ENCODE data around the gene RNU6-7.

Gene RNU6-7

GRCh38 chr14:32193532-32193931 lies 8.3 kb upstream of the RNU6-7 start:
- Histone ChIP-seq H2AFZ (ENCODE audit: low read length) (no peak overlapping the region), H3K9me3 (replicated peaks; ENCODE audit: insufficient read depth, low read length) (no peaks in the 10 kb centered on the region), H3K9me2 (replicated peaks; ENCODE audit: insufficient read depth, low read length) (no peaks in the 10 kb centered on the region), H3F3A (ENCODE audit: insufficient read depth, low read length) (0 out of 2 replicates have a peak, but pooled peaks cover 4% of the 10 kb centered on the region), H3K79me2 (ENCODE audit: low read length) (no peaks in the 10 kb centered on the region), H3K27ac (ENCODE audit: low read length) (no peak overlapping the region), H3K4me1 (ENCODE audit: low read length) (peaks cover 13% of the 10 kb centered on the region; the same call in 1 of the 2 replicates), H3K36me3 (replicated peaks; ENCODE audit: insufficient read depth, low read length) (no peaks in the 10 kb centered on the region), H3K4me3 (ENCODE audit: low read length) (no peak overlapping the region), H3K27me3 (replicated peaks; ENCODE audit: insufficient read depth, low read length) (no peaks in the 10 kb centered on the region), H3K4me2 (ENCODE audit: low read depth, low read length) (no peak overlapping the region), H3K9ac (ENCODE audit: low read length) (no peak overlapping the region), H4K20me1 (ENCODE audit: insufficient read depth, low read length) (no peaks in the 10 kb centered on the region)
- no peak for DNase-seq
- TF ChIP-seq EZH2phosphoT487 (IDR thresholded peaks at IDR 0.05; ENCODE audit: low read length) (no peak), EZH2 (optimal IDR thresholded peaks at IDR 0.05; ENCODE audit: low read depth, low read length) (no peak)
- TF ChIP-seq, protein P1, sequence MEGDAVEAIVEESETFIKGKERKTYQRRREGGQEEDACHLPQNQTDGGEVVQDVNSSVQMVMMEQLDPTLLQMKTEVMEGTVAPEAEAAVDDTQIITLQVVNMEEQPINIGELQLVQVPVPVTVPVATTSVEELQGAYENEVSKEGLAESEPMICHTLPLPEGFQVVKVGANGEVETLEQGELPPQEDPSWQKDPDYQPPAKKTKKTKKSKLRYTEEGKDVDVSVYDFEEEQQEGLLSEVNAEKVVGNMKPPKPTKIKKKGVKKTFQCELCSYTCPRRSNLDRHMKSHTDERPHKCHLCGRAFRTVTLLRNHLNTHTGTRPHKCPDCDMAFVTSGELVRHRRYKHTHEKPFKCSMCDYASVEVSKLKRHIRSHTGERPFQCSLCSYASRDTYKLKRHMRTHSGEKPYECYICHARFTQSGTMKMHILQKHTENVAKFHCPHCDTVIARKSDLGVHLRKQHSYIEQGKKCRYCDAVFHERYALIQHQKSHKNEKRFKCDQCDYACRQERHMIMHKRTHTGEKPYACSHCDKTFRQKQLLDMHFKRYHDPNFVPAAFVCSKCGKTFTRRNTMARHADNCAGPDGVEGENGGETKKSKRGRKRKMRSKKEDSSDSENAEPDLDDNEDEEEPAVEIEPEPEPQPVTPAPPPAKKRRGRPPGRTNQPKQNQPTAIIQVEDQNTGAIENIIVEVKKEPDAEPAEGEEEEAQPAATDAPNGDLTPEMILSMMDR (IDR thresholded peaks at IDR 0.05; ENCODE audit: low read length), result no peak

GRCh38 chr14:32195636-32196035 lies 6.2 kb upstream of the RNU6-7 start:
- no peak for DNase-seq
- Histone ChIP-seq H3K27ac (ENCODE audit: low read length) (no peak overlapping the region), H3K4me3 (ENCODE audit: low read length) (no peak overlapping the region), H2AFZ (ENCODE audit: low read length) (no peak overlapping the region), H3K9me2 (replicated peaks; ENCODE audit: insufficient read depth, low read length) (no peaks in the 10 kb centered on the region), H4K20me1 (ENCODE audit: insufficient read depth, low read length) (no peaks in the 10 kb centered on the region), H3K4me2 (ENCODE audit: low read depth, low read length) (no peak overlapping the region), H3K4me1 (ENCODE audit: low read length) (peaks cover 23% of the 10 kb centered on the region; the same call in 1 of the 2 replicates), H3K9me3 (replicated peaks; ENCODE audit: insufficient read depth, low read length) (no peaks in the 10 kb centered on the region), H3F3A (ENCODE audit: insufficient read depth, low read length) (peaks cover 14% of the 10 kb centered on the region; the same call in 1 of the 2 replicates), H3K27me3 (replicated peaks; ENCODE audit: insufficient read depth, low read length) (no peaks in the 10 kb centered on the region), H3K79me2 (ENCODE audit: low read length) (no peaks in the 10 kb centered on the region), H3K36me3 (replicated peaks; ENCODE audit: insufficient read depth, low read length) (no peaks in the 10 kb centered on the region), H3K9ac (ENCODE audit: low read length) (no peak overlapping the region)
- no peak for TF ChIP-seq EZH2phosphoT487 (IDR thresholded peaks at IDR 0.05; ENCODE audit: low read length)
- TF ChIP-seq, protein P1 (IDR thresholded peaks at IDR 0.05; ENCODE audit: low read length), result no peak
- no peak for TF ChIP-seq EZH2 (optimal IDR thresholded peaks at IDR 0.05; ENCODE audit: low read depth, low read length)

GRCh38 chr14:32197919-32198318 lies 3.9 kb upstream of the RNU6-7 start:
- no peak overlapping the region for H3K4me3 ChIP-seq (ENCODE audit: low read length)
- H3K27me3 ChIP-seq (replicated peaks; ENCODE audit: insufficient read depth, low read length), result no peaks in the 10 kb centered on the region
- TF ChIP-seq, protein P1 (IDR thresholded peaks at IDR 0.05; ENCODE audit: low read length), result no peak
- TF ChIP-seq EZH2 (optimal IDR thresholded peaks at IDR 0.05; ENCODE audit: low read depth, low read length) (no peak), EZH2phosphoT487 (IDR thresholded peaks at IDR 0.05; ENCODE audit: low read length) (no peak)
- H3K36me3 ChIP-seq (replicated peaks; ENCODE audit: insufficient read depth, low read length), result no peaks in the 10 kb centered on the region
- peak overlapping the region; percentile 43; the same call in 1 of the 2 replicates for H3K4me2 ChIP-seq (ENCODE audit: low read depth, low read length)
- no peaks in the 10 kb centered on the region for H3K79me2 ChIP-seq (ENCODE audit: low read length)
- peaks cover 23% of the 10 kb centered on the region; the same call in 1 of the 2 replicates for H3K4me1 ChIP-seq (ENCODE audit: low read length)
- H3K9ac ChIP-seq (ENCODE audit: low read length), result no peak overlapping the region
- no peaks in the 10 kb centered on the region for H4K20me1 ChIP-seq (ENCODE audit: insufficient read depth, low read length)
- H3K9me2 ChIP-seq (replicated peaks; ENCODE audit: insufficient read depth, low read length), result no peaks in the 10 kb centered on the region
- H2AFZ ChIP-seq (ENCODE audit: low read length), result no peak overlapping the region
- DNase-seq, result peak; percentile 75
- H3K9me3 ChIP-seq (replicated peaks; ENCODE audit: insufficient read depth, low read length), result no peaks in the 10 kb centered on the region
- peaks cover 25% of the 10 kb centered on the region for H3F3A ChIP-seq (ENCODE audit: insufficient read depth, low read length)
- peak overlapping the region; percentile 49; the same call in 1 of the 2 replicates for H3K27ac ChIP-seq (ENCODE audit: low read length)
